ENCODE measurements around the gene TDP1. TPM values are rescaled to one million over a fixed set of nuclear protein-coding genes. Genes with fewer than 3 reads are reported as not detected.
"Not testable (repeated sequence)": the region's sequence is repeated elsewhere in the genome, so short reads cannot be mapped to it uniquely, and the experiment has no call there.

Gene TDP1
- total RNA-seq, 1 experiment from 2014 or later: 23.9 TPM

GRCh38 chr14:90023176-90023896, 67.6 kb downstream of the TDP1 start:
- ChIA-PET POLR2A (no interaction called here), CTCF (no interaction called here)
- Histone ChIP-seq H3K4me1 (ENCODE audit: control insufficient read depth, insufficient read depth, low read length) (no peaks in the 10 kb centered on the region), H3K36me3 (ENCODE audit: control insufficient read depth, insufficient read depth, low read length) (no peaks in the 10 kb centered on the region; the same call in 1 of the 2 replicates), H3K4me3 (ENCODE audit: low read depth in 2 of 2, low read length in 2 of 2) (no peak overlapping the region), H3K27ac (ENCODE audit: low read length) (no peak overlapping the region), H3K27me3 (ENCODE audit: control insufficient read depth, insufficient read depth, low read length) (no peaks in the 10 kb centered on the region), H3K9me3 (ENCODE audit: control insufficient read depth, insufficient read depth, low read depth, low read length) (no peaks in the 10 kb centered on the region)
- ATAC-seq: no peak
- intact Hi-C loops (cut with micrococcal nuclease; ENCODE audit: unreplicated experiment) (no loop called here), in situ Hi-C loops (cut with HindIII; ENCODE audit: low pct_unique_long_range_greater_than_20kb, low sequenced_read_pairs) (no loop called here)
- BruUV-seq (replicated peaks): no TSS peak
- DNase-seq (ENCODE audit: low read depth, low spot score): no peak
- no peak for TF ChIP-seq SIN3A (IDR thresholded peaks at IDR 0.05; ENCODE audit: borderline replicate concordance, insufficient read depth, low read depth, low read length)
- TF ChIP-seq, protein P1, sequence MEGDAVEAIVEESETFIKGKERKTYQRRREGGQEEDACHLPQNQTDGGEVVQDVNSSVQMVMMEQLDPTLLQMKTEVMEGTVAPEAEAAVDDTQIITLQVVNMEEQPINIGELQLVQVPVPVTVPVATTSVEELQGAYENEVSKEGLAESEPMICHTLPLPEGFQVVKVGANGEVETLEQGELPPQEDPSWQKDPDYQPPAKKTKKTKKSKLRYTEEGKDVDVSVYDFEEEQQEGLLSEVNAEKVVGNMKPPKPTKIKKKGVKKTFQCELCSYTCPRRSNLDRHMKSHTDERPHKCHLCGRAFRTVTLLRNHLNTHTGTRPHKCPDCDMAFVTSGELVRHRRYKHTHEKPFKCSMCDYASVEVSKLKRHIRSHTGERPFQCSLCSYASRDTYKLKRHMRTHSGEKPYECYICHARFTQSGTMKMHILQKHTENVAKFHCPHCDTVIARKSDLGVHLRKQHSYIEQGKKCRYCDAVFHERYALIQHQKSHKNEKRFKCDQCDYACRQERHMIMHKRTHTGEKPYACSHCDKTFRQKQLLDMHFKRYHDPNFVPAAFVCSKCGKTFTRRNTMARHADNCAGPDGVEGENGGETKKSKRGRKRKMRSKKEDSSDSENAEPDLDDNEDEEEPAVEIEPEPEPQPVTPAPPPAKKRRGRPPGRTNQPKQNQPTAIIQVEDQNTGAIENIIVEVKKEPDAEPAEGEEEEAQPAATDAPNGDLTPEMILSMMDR (IDR thresholded peaks at IDR 0.05): no peak
- TF ChIP-seq TCF7L2 (IDR thresholded peaks at IDR 0.05; ENCODE audit: low read depth, low read length): no peak
- TF ChIP-seq POLR2AphosphoS5 (IDR thresholded peaks at IDR 0.05; ENCODE audit: low read depth, low read length): no peak
- TF ChIP-seq REST (IDR thresholded peaks at IDR 0.05; ENCODE audit: insufficient read depth in 1 of 2, low read depth in 2 of 2, low read length in 1 of 2): no peak

DNA sequence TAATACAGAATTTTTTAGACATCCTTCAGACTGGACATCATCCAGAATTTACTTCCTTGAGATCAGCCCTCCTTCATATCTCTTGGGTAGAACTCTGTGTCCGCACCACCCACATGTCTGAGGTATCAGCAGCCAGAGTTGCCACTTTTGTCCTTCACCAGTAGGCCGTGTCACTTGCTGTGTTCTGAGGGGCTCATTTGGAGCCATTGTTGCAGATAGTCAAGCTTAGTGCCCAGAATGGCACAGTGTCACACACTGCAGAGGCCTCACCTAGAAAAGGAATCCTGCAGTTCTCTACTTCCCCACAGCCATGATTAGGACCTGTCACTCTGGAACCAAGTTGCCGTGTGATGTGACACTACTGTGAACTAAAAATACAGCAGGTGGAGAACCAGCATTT, 69.2 kb downstream of the TDP1 start:
- intact Hi-C loops (cut with micrococcal nuclease; ENCODE audit: unreplicated experiment) (no loop called here), in situ Hi-C loops (cut with HindIII; ENCODE audit: low pct_unique_long_range_greater_than_20kb, low sequenced_read_pairs) (no loop called here)
- DNase-seq (ENCODE audit: low read depth, low spot score): no peak
- Histone ChIP-seq H3K4me3 (ENCODE audit: low read depth in 2 of 2, low read length in 2 of 2) (no peak overlapping the region), H3K36me3 (ENCODE audit: control insufficient read depth, insufficient read depth, low read length) (no peaks in the 10 kb centered on the region; the same call in 1 of the 2 replicates), H3K27ac (ENCODE audit: low read length) (no peak overlapping the region), H3K9me3 (ENCODE audit: control insufficient read depth, insufficient read depth, low read depth, low read length) (no peaks in the 10 kb centered on the region), H3K27me3 (ENCODE audit: control insufficient read depth, insufficient read depth, low read length) (no peaks in the 10 kb centered on the region), H3K4me1 (ENCODE audit: control insufficient read depth, insufficient read depth, low read length) (no peaks in the 10 kb centered on the region)
- no peak for ATAC-seq
- TF ChIP-seq SIN3A (IDR thresholded peaks at IDR 0.05; ENCODE audit: borderline replicate concordance, insufficient read depth, low read depth, low read length) (no peak), TCF7L2 (IDR thresholded peaks at IDR 0.05; ENCODE audit: low read depth, low read length) (no peak), REST (IDR thresholded peaks at IDR 0.05; ENCODE audit: insufficient read depth in 1 of 2, low read depth in 2 of 2, low read length in 1 of 2) (no peak), POLR2AphosphoS5 (IDR thresholded peaks at IDR 0.05; ENCODE audit: low read depth, low read length) (no peak)
- TF ChIP-seq, protein P1 (IDR thresholded peaks at IDR 0.05): no peak
- POLR2A ChIA-PET: no interaction called here
- CTCF ChIA-PET: no interaction called here
- BruUV-seq (replicated peaks): no TSS peak

- DNase-seq (ENCODE audit: low read depth, low spot score); ATAC-seq; H3K36me3 ChIP-seq (ENCODE audit: control insufficient read depth, insufficient read depth, low read length); CTCF ChIA-PET; H3K9me3 ChIP-seq (ENCODE audit: control insufficient read depth, insufficient read depth, low read depth, low read length); H3K4me3 ChIP-seq (ENCODE audit: low read depth in 2 of 2, low read length in 2 of 2); POLR2A ChIA-PET; H3K27me3 ChIP-seq (ENCODE audit: control insufficient read depth, insufficient read depth, low read length); intact Hi-C loops (cut with micrococcal nuclease; ENCODE audit: unreplicated experiment); BruUV-seq (replicated peaks); in situ Hi-C loops (cut with HindIII; ENCODE audit: low pct_unique_long_range_greater_than_20kb, low sequenced_read_pairs); H3K27ac ChIP-seq (ENCODE audit: low read length); H3K4me1 ChIP-seq (ENCODE audit: control insufficient read depth, insufficient read depth, low read length): not testable (repeated sequence)
Measured at GRCh38 chr14:90026608-90027007, 70.9 kb downstream of the TDP1 start.
